GM20000 (cell line): ENCODE results near the gene HMBS.
"Not testable (repeated sequence)": the region's sequence is repeated elsewhere in the genome, so short reads cannot be mapped to it uniquely, and the experiment has no call there.

Experiments used
- DNase-seq: peaks from one replicate; pipeline ENCODE4 v3.0.0; 2012; ENCODE audit warnings: low spot score
- CTCF ChIP-seq: IDR thresholded peaks from 2 replicates; pipeline ENCODE4 v1.5.1; 2012; ENCODE audit warnings: mild to moderate bottlenecking, control low read depth; ENCODE audit errors: extremely low read depth, missing control alignments

The HMBS gene

GRCh38 chr11:119084663-119085436 is at the start of gene HMBS:
Gene HMBS (plus strand): TSS chr11:119084881. CDS start chr11:119085034, 153 bp downstream.
- DNase-seq, result peak; percentile 89
- no peak for TF ChIP-seq CTCF

GRCh38 chr11:119038884-119039283 is 45.8 kb upstream of the HMBS start:
- DNase-seq, result no peak
- no peak for TF ChIP-seq CTCF

DNA sequence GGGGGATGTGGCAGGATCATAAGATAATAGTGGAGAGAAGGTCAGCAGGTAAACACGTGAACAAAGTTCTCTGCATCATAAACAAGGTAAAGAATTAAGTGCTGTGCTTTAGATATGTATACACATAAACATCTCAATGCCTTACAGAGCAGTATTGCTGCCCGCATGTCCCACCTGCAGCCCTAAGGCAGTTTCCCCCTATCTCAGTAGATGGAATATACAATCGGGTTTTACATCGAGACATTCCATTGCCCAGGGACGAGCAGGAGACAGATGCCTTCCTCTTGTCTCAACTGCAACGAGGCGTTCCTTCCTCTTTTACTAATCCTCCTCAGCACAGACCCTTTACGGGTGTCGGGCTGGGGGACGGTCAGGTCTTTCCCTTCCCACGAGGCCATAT is 45.2 kb upstream of the HMBS start:
- not testable (repeated sequence) for DNase-seq

DNA sequence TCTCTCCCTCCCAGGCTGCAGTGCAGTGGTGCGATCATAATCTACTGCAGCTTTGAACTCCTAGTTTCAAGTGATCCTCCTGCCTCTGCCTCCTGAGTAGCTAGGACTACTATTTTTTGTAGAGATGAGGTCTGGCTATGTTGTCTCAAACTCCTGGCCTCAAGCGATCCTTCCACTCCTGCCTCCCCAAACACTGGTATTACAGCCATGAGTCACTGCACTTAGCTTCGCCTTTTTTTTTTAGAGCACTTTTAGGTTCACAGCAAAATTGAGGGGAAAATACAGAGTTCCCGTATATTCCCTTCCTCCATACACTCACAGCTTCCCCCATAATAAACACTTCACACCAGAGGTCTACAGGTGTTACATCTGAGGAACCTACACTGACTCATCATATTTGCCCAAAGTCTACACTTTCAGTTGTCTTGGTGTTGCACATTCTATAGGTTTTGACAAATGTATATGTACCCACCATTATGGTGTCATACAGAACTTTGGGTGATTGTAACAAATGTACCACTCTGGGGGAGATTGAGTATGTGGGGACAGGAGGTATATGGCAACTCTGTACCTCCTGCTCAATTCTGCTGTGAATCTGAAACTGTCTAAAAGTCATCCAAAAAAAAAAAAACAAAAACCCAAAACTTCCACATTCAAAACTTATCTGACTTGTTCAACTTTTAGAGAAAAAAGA is 42.7 kb upstream of the HMBS start:
- no peak for TF ChIP-seq CTCF
- no peak for DNase-seq

- no peak for DNase-seq
- TF ChIP-seq CTCF, result no peak
Observed at GRCh38 chr11:119042927-119043326, 41.8 kb upstream of the HMBS start.

DNA sequence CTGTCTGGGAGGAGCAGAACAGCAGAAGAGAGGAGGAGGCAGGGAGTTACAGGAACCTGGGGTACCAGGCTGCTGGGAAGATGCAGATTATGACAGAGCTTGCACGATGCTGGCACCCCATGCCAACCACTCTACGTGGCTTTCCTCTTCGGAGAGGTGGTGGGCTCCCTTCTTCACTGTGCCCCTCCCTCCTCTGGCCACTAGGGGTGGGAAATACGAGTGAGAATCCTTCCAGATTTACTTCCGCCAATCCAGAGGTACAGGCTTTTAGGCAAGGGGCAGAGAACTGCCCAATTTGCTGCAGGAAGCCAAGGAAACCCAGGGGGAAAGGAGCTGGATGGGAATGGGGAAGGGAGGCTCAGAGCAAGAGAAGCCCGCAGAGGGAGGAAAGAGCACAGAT is 40.0 kb upstream of the HMBS start:
- no peak for DNase-seq
- no peak for TF ChIP-seq CTCF

DNA sequence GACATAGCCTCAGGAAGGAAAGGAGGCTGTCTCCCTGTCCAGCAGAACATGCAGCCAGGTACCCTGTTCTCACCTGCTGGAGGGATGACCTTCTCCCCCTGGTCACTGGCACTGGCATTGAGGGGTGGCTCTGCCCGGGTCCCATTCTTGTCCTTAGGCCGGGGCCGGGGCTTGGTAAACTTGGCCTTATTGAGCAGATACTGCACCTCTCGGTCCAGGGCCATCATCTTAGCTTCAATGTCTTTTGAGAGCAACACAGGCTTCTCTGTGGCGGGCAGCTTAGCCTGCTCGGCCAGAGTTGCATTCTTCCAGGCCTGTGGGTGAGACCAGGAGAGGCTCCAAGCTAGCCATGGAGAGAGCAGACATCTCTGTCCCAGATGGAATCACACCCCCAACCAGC is 38.2 kb upstream of the HMBS start:
- no peak for DNase-seq
- TF ChIP-seq CTCF, result no peak
